Mesenteric fat pad (tissue), 1 donor: ENCODE measurements around the gene HOXC9. TPM values are rescaled to one million over a fixed set of nuclear protein-coding genes. Genes with fewer than 3 reads are reported as not detected.
A peak's percentile ranks its signal among the peaks of the same experiment; 100 is the strongest.

Experiments used
- DNase-seq: peaks from one replicate; pipeline ENCODE4 v3.0.0-alpha.2; 2020; ENCODE audit warnings: low spot score
- total RNA-seq: library from RNA; stranded (reverse); fragmentation: NEBNext Ultra II Directional; extraction: Animal tissue kit (Norgen Biotek cat#: 25700); gene quantifications from one replicate; pipeline ENCODE4 v1.2.1, GENCODE V29; 2021
- donor health status: DM: yes; HTN: yes; CAD: no.

Gene HOXC9
- total RNA-seq, 1 donor from 2014 or later, result 0.42 TPM

DNA sequence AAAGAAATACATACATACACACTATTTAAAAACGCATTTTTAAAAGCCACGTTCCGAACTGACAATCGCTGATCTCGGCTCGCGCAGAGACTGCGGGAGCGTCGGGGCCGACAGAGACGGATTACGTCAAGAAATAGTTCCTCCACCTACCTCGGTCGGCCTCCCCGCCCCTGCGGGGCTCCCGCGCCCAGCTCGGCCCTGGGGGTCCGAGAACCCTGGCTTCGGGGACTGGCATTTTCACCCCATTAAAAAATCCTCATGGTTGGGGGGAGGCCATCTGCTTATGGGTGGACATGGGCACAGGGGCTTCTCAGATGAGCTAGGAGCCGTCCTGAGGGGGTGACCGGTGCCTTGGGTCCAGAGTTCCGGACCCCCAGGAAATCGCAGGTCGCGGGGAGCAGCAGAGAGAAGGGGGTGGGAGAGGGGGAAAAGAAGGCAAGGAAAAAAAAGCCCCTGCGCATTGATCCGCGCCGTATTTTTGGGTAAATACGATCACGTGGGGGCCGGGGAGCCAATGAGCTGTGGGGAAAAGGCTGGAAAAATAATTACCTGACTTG is 324 bp upstream of the HOXC9 start:
- no peak for DNase-seq

DNA sequence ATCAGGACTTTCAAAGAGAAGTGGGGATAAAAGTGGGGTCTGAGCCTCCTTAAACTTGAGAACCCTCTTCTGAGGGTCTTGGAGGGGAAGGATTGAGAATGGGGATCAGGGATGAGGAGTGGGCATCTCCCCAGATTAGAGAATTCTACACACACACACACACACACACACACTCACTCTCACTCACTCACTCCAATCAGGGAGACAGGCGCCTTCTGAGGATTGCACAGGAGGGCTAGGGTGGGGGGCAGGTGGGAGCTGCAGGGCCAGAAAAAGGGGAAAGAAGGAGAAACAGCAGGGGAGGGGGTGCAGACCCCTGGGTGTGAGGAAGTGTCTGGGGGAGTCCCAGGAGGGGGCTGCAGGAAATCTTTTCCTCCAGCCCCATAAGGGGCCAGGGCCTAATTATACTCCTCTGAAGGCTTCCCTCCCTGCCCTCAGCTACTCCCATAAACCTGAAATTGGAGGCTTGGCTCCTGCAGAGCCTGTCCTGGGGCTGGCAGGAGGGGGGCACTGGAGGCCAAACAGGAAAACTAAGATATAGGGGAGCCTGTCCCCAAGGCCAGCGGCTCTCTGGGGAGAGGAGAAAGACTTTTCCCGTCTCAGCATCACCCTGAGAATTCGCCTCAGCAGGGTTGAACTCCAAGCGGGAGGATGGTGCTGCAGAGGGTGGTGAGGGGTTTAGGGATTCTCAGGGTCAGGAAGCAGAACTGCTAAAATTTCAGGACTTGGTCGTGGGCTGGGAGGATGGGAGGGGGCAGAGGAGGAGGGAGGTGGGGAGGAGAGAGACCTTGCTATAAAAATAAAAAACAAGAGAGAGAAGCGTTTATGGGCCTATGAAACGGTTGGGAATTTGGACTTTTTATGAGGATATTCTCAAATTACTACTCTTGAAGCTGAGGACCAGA is 1.6 kb downstream of the HOXC9 start:
- DNase-seq, result no peak

DNA sequence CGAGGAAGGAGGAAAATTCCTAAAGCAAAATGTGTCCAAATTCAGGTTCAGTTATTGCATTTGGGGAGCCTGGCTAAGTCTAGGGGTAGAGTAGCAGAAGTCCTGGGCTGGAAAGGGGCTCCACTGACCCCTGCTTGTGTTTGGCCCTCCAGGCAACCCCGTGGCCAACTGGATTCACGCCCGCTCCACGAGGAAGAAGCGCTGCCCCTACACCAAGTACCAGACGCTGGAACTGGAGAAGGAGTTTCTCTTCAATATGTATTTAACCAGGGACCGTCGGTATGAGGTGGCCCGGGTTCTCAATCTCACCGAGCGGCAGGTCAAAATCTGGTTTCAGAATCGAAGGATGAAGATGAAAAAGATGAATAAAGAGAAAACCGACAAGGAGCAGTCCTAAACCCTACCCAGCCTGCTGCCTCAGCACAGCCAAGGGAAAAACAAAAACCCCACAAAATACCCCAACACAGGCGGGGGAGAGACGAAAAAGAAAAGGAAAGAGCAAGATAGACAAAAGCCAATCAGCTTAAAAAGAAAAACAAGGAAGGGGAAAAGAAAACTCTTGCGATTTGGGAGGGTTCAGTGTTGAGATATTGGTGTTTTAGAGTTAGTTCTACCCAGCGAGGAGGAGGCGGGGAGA is 2.4 kb downstream of the HOXC9 start:
- no peak for DNase-seq

DNA sequence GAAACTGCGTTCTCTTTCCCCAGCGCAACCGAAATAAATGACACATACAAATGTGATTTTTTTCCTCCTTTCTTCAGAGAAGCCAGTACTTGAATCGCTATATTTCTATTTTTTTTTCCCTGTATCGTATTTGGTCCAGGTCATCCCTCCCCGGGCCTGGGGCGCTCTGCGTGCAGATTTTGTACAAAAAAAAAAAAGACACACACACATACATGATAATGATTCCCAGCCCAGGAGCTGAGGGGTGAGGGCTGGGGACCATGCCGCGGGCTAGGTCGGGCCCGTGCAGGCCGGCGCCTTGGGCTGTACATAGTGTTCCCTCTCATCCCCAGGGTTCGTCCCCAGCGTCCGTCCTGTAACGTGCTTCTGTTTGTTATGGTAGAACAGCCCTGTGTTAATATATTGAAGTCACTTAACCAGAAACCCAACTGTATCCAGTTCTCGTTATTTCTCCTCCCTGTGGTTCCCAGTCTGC is 3.0 kb downstream of the HOXC9 start:
- DNase-seq, result no peak

DNA sequence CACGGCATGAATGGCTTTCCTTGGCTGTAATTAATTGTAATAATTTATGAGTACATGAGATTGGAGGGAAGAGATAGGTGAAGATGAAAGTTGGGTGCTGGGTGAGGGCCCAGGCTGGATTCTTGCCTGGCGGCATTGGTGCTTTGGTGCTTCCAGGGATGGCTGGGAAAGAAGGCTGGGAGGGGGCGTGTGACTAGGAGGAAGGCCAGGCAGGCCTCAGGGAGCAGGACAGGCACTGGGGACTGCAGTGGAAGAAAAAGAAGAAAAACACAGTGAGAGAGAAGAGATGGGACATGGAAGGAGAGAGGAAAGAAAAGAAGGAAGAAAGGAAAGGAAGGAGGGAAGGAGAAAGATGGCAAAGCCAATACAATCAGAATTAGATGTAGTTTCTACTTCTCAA is 3.7 kb downstream of the HOXC9 start:
- no peak for DNase-seq

DNA sequence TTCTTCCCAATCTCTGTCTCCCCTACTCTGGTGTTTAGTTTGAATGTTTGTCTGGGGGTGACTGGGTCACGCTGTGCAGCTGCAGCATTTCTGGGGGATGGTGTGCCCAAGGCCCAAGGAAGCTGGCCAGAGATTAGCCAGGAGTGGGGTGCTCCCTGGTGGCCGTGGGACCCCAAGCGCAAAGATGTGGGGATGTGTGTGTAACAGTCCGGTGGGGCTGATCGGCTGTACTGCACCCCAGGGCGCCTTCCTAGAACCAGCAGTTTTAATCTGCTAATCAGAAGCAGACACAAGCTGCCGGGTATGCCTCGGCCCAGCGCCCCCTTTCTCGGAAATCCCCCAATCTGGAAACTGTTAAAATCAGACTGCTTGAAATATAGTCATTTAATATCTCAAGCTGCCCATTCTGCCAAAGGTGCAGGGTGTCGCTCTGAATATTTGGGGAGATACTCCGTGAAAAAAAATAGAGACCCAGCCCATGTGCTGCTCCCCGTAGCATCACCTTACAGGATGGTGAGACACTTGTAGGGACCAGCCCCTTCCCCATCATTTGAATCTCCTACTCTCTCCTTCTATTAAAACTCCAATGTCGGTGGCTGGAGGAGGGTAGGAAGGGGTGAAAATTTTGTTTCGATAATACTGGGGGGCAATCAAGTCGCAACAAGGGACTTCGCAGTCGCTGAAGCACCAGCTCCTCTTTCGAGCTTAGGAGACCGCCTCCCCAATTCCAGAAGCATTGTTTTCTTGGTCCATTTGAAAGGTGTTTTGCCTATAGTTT is 4.3 kb downstream of the HOXC9 start:
- DNase-seq, result no peak

DNA sequence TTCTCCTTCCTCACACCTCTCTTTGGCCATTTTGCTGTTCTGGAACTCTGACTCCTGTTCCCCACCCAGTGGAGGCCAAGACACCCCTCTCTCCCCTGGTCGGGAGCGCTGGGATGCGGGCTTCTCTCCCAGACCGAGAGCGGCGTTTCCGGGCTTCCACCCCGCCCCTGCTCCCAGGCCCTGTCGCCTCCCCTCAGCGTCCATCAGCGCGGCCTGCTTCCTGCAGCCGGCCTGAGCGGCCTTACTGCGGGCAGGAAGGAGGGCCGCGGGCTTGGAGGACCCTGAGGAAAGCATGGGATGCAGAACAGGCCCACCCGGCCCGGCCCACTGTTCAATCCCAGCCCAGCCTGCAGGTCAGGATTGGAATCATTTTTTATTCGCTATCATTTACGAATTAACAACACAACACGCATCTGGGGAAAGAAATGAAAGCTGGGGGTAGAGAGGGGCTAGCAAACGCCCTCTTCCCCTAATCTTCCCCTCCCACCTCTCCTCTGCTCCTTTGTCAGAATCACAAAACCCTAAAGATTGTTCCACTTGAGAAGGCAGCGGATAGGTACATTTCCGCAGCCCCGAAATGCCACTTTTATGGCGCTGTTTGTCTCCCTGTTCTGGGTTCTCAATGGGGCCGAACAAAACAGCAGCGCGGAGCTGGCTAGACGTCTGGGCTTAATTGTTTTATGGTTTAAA is 5.0 kb downstream of the HOXC9 start:
- no peak for DNase-seq

DNA sequence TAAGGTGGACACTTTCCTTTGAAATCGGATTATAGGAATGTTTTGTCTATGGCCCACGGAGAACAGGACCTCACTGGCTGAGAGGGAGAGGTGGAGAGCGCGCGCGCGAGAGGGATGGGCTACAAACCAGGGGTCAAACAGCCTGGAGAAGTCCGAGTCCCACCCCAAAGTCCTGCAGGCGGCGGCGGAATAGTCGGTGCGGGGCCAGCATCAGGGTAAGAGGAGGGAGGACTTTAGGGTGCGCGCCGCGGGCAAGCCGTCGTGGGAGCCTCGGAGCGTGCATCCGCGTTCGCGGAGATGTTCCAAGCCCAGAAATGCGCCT is 5.5 kb downstream of the HOXC9 start:
- DNase-seq, result no peak

DNA sequence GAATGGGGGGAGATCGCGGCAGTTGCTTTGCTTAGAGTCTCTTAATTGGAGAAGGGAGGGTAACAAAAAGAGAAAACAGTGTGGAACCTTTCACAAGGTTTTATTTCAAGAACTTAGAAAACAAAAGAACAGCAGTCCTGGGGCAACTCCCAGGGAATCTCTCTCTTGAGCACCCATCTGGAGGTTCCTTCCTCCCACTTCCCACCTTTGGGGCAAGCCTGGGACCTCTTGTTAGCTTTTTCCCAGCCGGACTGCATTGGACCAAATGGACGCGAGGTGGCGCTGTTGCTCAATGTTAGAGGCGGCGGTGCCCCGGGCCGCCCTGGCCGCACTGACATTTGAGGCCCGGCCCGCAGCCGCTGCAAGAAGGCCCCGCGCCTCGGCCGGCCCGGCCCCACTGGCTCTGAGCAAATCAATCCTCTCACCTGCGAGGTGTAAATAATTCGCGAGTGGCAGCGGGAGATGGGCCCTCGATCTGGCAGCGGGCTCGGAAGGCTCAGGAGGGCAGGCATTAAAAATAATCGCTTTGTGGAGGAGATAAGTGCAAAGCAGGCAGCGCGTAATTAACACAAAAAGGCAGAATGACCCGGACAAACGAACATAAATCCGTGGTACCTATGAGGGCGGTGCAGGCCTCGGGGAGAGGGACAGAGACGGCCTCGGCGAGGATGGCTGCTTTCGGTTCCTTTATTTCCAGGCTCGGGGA is 6.0 kb downstream of the HOXC9 start:
- DNase-seq, result peak; percentile 95

DNA sequence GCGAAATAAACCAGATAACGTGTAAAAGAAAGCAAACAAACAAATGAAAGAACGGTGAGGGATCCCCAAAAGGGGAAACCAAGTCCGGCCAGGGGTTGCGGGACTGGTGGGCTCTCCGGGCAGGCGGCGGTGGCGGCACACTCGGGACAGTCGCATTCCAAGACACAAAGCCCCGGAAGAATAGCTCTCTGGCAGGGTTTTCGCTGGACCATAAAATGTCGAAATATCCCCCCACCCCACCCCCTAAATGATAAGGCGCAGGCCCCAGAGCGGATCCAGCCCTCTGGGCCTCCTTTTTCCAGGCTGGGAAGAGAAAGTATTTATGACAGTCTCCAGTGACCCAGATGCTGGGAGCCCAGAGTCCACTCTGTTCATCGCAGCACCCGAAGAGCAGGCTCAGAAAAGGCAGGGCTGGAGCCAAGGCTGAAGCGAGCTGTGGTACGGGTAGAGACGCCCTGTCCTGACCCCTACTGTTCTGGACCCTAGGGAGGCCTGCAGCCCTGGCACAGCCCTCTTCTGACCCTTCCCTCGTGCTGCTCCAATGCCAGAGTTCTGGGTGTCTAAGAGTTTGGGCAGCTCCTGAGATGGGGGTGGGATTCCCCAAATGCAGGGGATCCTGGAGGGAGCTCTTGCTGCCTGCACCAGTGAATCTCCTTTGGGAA is 6.7 kb downstream of the HOXC9 start:
- no peak for DNase-seq

DNA sequence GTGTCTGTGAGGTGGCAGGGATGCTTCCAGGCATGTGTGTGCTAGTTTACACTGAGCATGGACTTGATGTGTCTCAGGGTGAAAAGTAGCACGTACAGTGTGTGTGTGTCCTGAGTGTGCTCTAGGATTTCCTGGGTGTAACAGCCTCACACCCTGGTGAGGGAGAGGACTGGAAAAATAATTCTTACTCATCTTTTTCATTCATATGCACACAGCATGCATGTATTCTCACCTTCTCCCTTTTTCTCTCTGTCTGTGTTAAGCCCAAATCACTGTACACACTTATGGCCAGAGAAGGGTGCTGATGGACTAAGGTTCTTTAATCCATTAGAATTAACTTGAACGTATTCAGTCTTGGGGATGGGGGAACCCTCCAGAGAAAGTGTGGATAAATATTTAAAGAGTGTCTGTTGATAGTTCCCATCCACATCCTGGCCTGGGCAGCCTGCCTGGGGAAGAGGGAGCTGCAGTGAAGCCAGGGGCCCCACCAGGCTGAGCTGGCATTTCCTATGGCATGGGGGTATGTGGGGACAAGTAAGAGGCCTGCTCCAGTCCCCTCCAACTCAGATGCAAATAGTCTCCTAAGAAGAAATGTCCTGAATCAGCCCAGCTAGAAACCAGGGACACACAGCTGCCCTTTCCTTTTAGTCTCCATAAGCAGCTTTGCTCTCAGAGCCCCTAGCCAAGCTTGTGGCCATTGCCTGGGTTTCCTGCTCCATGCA is 7.7 kb downstream of the HOXC9 start:
- DNase-seq, result no peak

DNA sequence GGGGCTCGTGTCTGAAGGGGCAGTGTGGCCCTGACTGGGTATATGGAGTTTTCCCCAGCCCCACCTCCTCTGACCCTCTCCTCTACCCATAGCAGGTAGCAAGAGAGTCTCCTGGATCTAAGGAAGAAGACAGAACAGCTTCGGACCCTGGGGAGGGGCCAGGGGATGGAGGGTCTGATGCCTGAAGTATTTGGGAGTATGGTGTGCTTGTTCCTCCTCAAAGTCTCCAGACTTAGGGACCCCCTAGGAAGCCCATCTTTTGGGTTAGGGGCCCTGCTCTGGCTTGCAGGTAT is 8.2 kb downstream of the HOXC9 start:
- DNase-seq, result no peak

DNA sequence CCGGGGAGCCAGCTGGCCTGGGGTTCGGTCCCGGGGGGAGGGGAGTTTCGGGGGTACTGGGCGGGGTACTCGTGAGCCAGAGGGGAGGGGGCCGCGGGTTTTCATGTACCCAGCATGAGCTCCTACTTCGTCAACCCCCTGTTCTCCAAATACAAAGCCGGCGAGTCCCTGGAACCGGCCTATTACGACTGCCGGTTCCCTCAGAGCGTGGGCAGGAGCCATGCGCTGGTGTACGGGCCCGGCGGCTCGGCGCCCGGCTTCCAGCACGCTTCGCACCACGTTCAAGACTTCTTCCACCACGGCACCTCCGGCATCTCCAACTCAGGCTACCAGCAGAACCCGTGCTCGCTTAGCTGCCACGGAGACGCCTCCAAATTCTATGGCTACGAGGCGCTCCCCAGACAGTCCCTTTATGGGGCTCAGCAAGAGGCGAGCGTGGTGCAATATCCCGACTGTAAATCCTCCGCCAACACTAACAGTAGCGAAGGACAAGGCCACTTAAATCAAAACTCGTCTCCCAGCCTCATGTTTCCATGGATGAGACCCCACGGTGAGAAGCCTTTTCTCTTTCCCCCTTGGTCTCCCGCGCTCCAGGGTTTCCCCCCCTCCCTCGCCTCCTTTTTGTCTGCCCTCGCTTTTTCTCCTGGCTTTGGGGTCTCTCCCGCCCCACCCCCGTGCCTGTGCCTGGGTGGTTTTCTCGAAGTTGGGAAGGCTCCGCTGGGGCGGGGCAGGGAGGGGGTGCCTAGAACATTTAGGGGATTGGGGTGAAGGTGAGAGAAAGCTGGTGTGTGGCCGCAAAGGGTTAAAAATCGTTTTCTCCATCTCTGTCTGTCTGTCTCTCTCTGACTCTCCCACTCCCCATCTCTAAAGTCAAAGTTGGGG is 9.5 kb downstream of the HOXC9 start:
- DNase-seq, result no peak

DNA sequence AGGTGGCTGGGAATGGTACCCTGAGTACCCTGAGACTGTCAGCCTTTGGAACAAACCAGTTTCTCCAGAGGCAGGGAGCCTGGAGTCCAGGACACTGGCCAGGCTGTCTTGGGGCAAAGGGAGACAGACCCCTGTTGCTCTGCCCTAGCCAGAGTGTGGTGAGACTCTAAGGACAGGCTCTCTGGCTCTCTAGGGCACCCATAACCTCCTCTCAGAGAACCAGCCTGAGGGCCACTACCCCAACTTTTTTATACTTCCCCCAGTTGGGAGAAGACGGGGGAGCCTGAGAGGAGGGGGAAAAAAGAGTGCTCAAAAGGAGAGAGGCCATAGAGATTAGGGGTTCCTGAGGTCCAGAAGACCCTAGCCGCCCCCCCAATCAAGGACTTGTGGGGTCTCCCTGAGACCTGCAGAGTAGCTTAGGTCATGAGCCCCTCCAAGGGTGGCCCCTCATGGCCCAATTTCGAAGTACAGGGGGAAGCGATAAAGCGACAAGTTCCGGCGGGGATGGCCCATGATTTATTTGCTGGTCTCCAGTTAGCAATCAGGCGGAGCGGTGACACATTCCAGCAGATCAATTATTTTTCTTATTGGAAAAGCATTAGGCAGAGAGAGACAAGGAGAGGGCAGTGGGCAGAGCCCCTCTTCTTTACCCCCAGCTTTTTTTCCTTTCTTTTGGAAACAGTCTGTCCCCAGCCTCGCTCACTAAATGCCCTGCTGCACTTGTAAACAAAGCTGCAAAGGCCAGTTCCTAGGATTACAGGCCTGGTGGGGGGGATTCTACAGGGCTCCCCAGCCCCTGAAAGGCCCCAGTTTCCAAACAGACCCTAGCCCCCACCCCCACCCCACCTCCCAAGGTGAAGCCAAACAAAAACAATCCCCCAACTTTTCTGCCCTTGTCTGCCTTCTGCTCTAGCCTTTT is 10.4 kb downstream of the HOXC9 start:
- DNase-seq, result no peak

DNA sequence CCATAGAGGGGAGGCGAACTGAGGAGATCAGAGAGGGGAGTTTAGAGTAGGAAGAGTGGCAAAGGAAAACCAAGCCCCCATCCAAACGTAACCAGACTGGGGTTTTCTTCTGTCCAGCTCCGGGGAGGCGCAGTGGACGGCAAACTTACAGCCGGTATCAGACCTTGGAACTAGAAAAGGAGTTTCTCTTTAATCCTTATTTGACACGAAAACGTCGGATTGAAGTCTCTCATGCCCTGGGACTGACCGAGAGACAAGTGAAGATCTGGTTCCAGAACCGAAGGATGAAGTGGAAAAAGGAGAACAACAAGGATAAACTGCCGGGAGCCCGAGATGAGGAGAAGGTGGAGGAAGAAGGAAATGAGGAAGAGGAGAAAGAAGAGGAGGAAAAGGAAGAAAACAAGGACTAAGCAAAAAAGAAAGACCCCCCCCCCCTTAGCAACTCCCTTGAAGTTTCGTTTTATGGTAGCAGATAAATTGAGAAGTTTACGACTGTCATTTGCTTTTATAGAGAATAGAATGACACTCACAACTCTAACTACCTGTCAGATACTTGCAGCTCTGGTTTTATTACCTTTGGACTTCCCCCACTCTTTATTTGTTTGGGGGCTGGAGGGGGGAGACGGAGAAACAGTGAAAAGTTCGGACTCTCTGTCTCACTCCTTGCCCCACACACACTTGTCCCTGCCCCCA is 11.2 kb downstream of the HOXC9 start:
- no peak for DNase-seq

DNA sequence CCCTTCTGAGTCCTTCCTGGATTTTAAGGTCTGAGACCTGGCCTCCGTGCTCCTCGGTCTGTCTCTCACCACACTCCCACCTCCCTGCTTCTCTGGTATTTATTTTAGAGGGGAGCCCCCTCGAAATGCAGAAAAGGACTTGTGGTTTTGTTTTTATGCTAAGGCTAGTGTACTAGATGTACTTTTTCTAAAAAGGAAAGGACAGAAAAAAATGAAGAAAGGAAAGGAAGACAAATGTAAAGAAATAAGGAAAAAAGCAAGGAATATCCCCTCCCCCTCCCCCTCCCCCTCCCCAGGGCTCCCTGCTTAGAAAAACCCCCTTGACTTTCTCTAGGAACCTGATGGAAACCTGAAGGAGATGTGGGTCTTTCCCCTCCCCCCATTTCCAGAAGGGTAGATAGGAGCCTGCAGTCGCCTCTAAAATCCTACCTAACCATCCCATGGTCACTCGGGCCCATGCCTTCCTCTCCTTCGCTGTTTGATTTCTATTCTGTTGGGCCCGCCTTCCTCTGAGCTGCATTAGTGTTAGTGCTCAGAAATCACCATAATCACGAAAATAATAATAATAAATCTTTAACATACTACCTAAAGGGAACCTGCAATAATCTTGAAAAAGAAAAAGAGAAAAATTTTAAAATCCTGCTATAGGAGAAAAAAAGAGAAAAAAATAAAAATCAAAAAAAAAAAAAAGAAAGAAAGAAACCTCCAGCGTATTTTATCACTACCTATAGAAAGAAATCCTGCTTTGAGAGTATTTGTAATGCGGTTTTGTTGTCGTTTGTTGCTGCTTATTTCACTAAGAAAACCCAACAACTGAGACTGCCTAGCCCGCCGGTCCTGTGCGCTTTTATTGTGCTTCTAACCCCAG is 11.9 kb downstream of the HOXC9 start:
- no peak for DNase-seq
